Measurements from ENCODE around the gene WNK3. TPM values are rescaled to one million over a fixed set of nuclear protein-coding genes. Genes with fewer than 3 reads are reported as not detected.

WNK3 gene
- total and polyA plus RNA-seq, 9 of the 15 experiments (the other 6 are each of a cell fraction or from before 2014, with no cell fraction given), result under 0.01 to 0.02 (median 0.01) TPM; not detected in 4

GRCh38 chrX:54157561-54157960, 200.3 kb downstream of the WNK3 start:
- DNase-seq (ENCODE audit: extremely low read depth in 1 of 4, low spot score in 3 of 4) (no peak), ATAC-seq (no peak), FAIRE-seq (no peak)
- intact Hi-C loops (cut with micrococcal nuclease), result no loop called here
- Histone ChIP-seq H3K9me1 (ENCODE audit: control insufficient read depth, insufficient read depth, low read length) (no peaks in the 10 kb centered on the region), H4K20me1 (replicated peaks; ENCODE audit: control insufficient read depth, insufficient read depth, low read length) (no peaks in the 10 kb centered on the region), H3K9me3 (replicated peaks; ENCODE audit: control insufficient read depth, insufficient read depth, low read depth, low read length) (no peaks in the 10 kb centered on the region), H3K4me3 (no peak overlapping the region), H3K79me2 (ENCODE audit: control insufficient read depth, insufficient read depth, low read length) (no peaks in the 10 kb centered on the region), H3K27me3 (ENCODE audit: control insufficient read depth in 2 of 2, insufficient read depth in 2 of 2, low read length in 2 of 2) (no peaks in the 10 kb centered on the region), H3K27ac (ENCODE audit: extremely low read depth, low read depth, low read length) (no peak overlapping the region), H3K36me3 (ENCODE audit: control insufficient read depth, insufficient read depth, low read length) (no peaks in the 10 kb centered on the region), H2AFZ (ENCODE audit: low read depth, low read length) (no peak overlapping the region), H3K4me1 (replicated peaks in 1 of 2; ENCODE audit: control insufficient read depth in 2 of 2, insufficient read depth in 2 of 2, low read length in 2 of 2) (no peaks in the 10 kb centered on the region), H3K4me2 (ENCODE audit: insufficient read depth, low read length) (no peak overlapping the region), H3K9ac (ENCODE audit: insufficient read depth in 1 of 2, low read depth in 2 of 2, low read length in 2 of 2) (no peak overlapping the region)
- CTCF ChIA-PET (ENCODE audit: low intra/inter-chr PET ratio), result no interaction called here
- in situ Hi-C loops (cut with MboI), result no loop called here
- BruUV-seq (replicated peaks), result no TSS peak
- no peak for TF ChIP-seq RAD21 (CRISPR knock-in tag; conservative IDR thresholded peaks at IDR 0.05 in 1 of 2, IDR thresholded peaks at IDR 0.05 in 1 of 2)
- no peak for TF ChIP-seq MTF1 (CRISPR knock-in tag; IDR thresholded peaks at IDR 0.05; ENCODE audit: borderline replicate concordance)
- TF ChIP-seq TFAM (CRISPR knock-in tag; conservative IDR thresholded peaks at IDR 0.05), result no peak
- no peak for TF ChIP-seq XRCC5 (IDR thresholded peaks at IDR 0.05; ENCODE audit: low read depth, low read length)
- no peak for TF ChIP-seq ETS1 (conservative IDR thresholded peaks at IDR 0.05; ENCODE audit: control insufficient read depth, low read depth, low read length)
- TF ChIP-seq ZNF668 (CRISPR knock-in tag; IDR thresholded peaks at IDR 0.05), result no peak
- no peak for TF ChIP-seq JUND (IDR thresholded peaks at IDR 0.05; ENCODE audit: borderline replicate concordance, low read depth, low read length)
- no peak for TF ChIP-seq JUND (tag; IDR thresholded peaks at IDR 0.05; ENCODE audit: borderline replicate concordance, low read depth, low read length)
- no peak for TF ChIP-seq TOE1 (IDR thresholded peaks at IDR 0.05; ENCODE audit: borderline replicate concordance)
- TF ChIP-seq TOE1 (CRISPR knock-in tag; IDR thresholded peaks at IDR 0.05; ENCODE audit: borderline replicate concordance, low read depth), result no peak
- no peak for TF ChIP-seq ZFP36 (IDR thresholded peaks at IDR 0.05; ENCODE audit: low read depth, low read length, partially characterized antibody)
- POLR2A ChIA-PET, result no interaction called here

Small RNA genes lying within 50 kb of the gene (small RNA-seq; reads per million reads assigned to genes)
- gene AL589872.1 (not detected), gene RNU6-434P (not detected)

Other genes with a start within 250 kb of the WNK3 start
- 5.5 and 7.6 TPM in 2 replicates for gene FAM120C, start 174.8 kb downstream of the WNK3 start, total RNA-seq (2014; rRNA removed)
- gene FAM120C, start 174.8 kb downstream of the WNK3 start, total RNA-seq (2014; rRNA removed; fragmentation: Illumina TruSeq; extraction: Trizol), result 0.83 and 1.5 TPM in 2 replicates
- 2.6 and 3.0 TPM in 2 replicates for gene FAM120C, start 174.8 kb downstream of the WNK3 start, total RNA-seq (2015; rRNA removed; fragmentation: Illumina TruSeq; extraction: Trizol)
- 6.1 and 6.7 TPM in 2 replicates for gene FAM120C, start 174.8 kb downstream of the WNK3 start, total RNA-seq (2021)
- 2.1 and 2.2 TPM in 2 replicates for gene FAM120C, start 174.8 kb downstream of the WNK3 start, polyA plus RNA-seq (2011; rRNA removed)
- 1.8 and 2.1 TPM in 2 replicates for gene FAM120C, start 174.8 kb downstream of the WNK3 start, polyA plus RNA-seq (2014; fragmentation: Illumina TruSeq; extraction: Trizol)
- under 1 TPM; 0.21 to 0.34 TPM for gene FAM120C, start 174.8 kb downstream of the WNK3 start, polyA plus RNA-seq (2014; fragmentation: Nextera tagmentation; extraction: Ambion mirVana)
- 6.3 and 6.5 TPM in 2 replicates for gene FAM120C, start 174.8 kb downstream of the WNK3 start, polyA plus RNA-seq (2014; rRNA removed)
- 23.8 and 28.5 TPM in 2 replicates for gene TSR2, start 82.4 kb upstream of the WNK3 start, total RNA-seq (2014; rRNA removed)
- 26.2 and 27.1 TPM in 2 replicates for gene TSR2, start 82.4 kb upstream of the WNK3 start, total RNA-seq (2014; rRNA removed; fragmentation: Illumina TruSeq; extraction: Trizol)
- 29.1 and 29.8 TPM in 2 replicates for gene TSR2, start 82.4 kb upstream of the WNK3 start, total RNA-seq (2015; rRNA removed; fragmentation: Illumina TruSeq; extraction: Trizol)
- 27.4 and 32.2 TPM in 2 replicates for gene TSR2, start 82.4 kb upstream of the WNK3 start, total RNA-seq (2021)
- 18.0 and 20.1 TPM in 2 replicates for gene TSR2, start 82.4 kb upstream of the WNK3 start, polyA plus RNA-seq (2011; rRNA removed)
- gene TSR2, start 82.4 kb upstream of the WNK3 start, polyA plus RNA-seq (2014; fragmentation: Illumina TruSeq; extraction: Trizol), result 45.8 and 50.0 TPM in 2 replicates
- 10 to 100 TPM in 1 of 2 experiments, 1 to 10 TPM in 1; 8.6 to 17.4 TPM for gene TSR2, start 82.4 kb upstream of the WNK3 start, polyA plus RNA-seq (2014; fragmentation: Nextera tagmentation; extraction: Ambion mirVana)
- gene TSR2, start 82.4 kb upstream of the WNK3 start, polyA plus RNA-seq (2014; rRNA removed), result 35.9 and 37.7 TPM in 2 replicates
- 0.04 TPM in 1 of 2 replicates, not detected in the other for gene FGD1, start 138.2 kb upstream of the WNK3 start, total RNA-seq (2014; rRNA removed)
- not detected in 2 replicates for gene FGD1, start 138.2 kb upstream of the WNK3 start, total RNA-seq (2014; rRNA removed; fragmentation: Illumina TruSeq; extraction: Trizol)
- 0.04 TPM in 2 replicates for gene FGD1, start 138.2 kb upstream of the WNK3 start, total RNA-seq (2015; rRNA removed; fragmentation: Illumina TruSeq; extraction: Trizol)
- 0.07 and 0.09 TPM in 2 replicates for gene FGD1, start 138.2 kb upstream of the WNK3 start, total RNA-seq (2021)
- 0.01 and 0.08 TPM in 2 replicates for gene FGD1, start 138.2 kb upstream of the WNK3 start, polyA plus RNA-seq (2011; rRNA removed)
- gene FGD1, start 138.2 kb upstream of the WNK3 start, polyA plus RNA-seq (2014; fragmentation: Illumina TruSeq; extraction: Trizol), result 0.06 TPM in 2 replicates
- under 1 TPM; 0.01 to 0.04 TPM for gene FGD1, start 138.2 kb upstream of the WNK3 start, polyA plus RNA-seq (2014; fragmentation: Nextera tagmentation; extraction: Ambion mirVana)
- 0.04 and 0.07 TPM in 2 replicates for gene FGD1, start 138.2 kb upstream of the WNK3 start, polyA plus RNA-seq (2014; rRNA removed)
- gene GNL3L, start 172.2 kb upstream of the WNK3 start, total RNA-seq (2014; rRNA removed), result 57.8 and 61.0 TPM in 2 replicates
- gene GNL3L, start 172.2 kb upstream of the WNK3 start, total RNA-seq (2014; rRNA removed; fragmentation: Illumina TruSeq; extraction: Trizol), result 59.8 and 61.0 TPM in 2 replicates
- gene GNL3L, start 172.2 kb upstream of the WNK3 start, total RNA-seq (2015; rRNA removed; fragmentation: Illumina TruSeq; extraction: Trizol), result 53.0 and 54.6 TPM in 2 replicates
- 73.1 and 81.7 TPM in 2 replicates for gene GNL3L, start 172.2 kb upstream of the WNK3 start, total RNA-seq (2021)
- gene GNL3L, start 172.2 kb upstream of the WNK3 start, polyA plus RNA-seq (2011; rRNA removed), result 33.8 and 37.6 TPM in 2 replicates
- 25.0 and 26.8 TPM in 2 replicates for gene GNL3L, start 172.2 kb upstream of the WNK3 start, polyA plus RNA-seq (2014; fragmentation: Illumina TruSeq; extraction: Trizol)
- gene GNL3L, start 172.2 kb upstream of the WNK3 start, polyA plus RNA-seq (2014; fragmentation: Nextera tagmentation; extraction: Ambion mirVana), result 10 to 100 TPM; 11.5 to 11.9 TPM
- gene GNL3L, start 172.2 kb upstream of the WNK3 start, polyA plus RNA-seq (2014; rRNA removed), result 29.2 and 32.8 TPM in 2 replicates